K562 (cell line): Measurements from ENCODE around the gene FNDC11. TPM values are rescaled to one million over a fixed set of nuclear protein-coding genes. Genes with fewer than 3 reads are reported as not detected.
A peak's percentile ranks its signal among the peaks of the same experiment; 100 is the strongest.

Source experiments
- ATAC-seq: fragments of 200-7000 bp; cut with Tn5 transposase; 3 replicates; pipeline ENCODE4 v1.9.1; 2020; ENCODE audit warnings: moderate library complexity
- BruUV-seq: library from RNA; stranded (reverse); fragments of 400-500 nt; replicated peaks from 2 replicates; lab custom pipeline; 2021; lab: Mats Ljungman, UMichigan
- CTCF ChIA-PET: fragments of 300-600 bp; formaldehyde crosslinking; extraction: SDS; loops from one replicate; lab custom pipeline; 2021; ENCODE audit warnings: low intra/inter-chr PET ratio; lab: Yijun Ruan, JAX
- POLR2A ChIA-PET: fragments of 300-600, 350-650 bp; sonication (Branson Sonifier 250); formaldehyde crosslinking; extraction: SDS; loops from one replicate; lab custom pipeline; 2021; ENCODE audit warnings: antibody characterized with exemption, inconsistent platforms; lab: Yijun Ruan, JAX
- DNase-seq, 4 experiments: peaks; one replicate each; pipeline versions ENCODE4 v3.0.0 to v3.0.0-alpha.2; 2011 to 2018; ENCODE audit warnings: low spot score in 3 of 4, mixed read lengths in 3 of 4; ENCODE audit errors: extremely low read depth in 1 of 4
- FAIRE-seq: peaks from 2 replicates; lab custom pipeline; 2011; peaks lifted over from hg19 to GRCh38; lab: Jason Lieb, UNC
- H2AFZ ChIP-seq: 2 replicates; pipeline ENCODE4 v1.6.0; 2011; ENCODE audit warnings: low read depth, low read length, control low read depth, inconsistent platforms
- H3K27ac ChIP-seq: fragments of 200-600 bp; 3 replicates; pipeline ENCODE4 v1.8.0; 2011; ENCODE audit warnings: low read depth, mild to moderate bottlenecking, control low read depth, inconsistent platforms, low read length, moderate library complexity, mixed read lengths; ENCODE audit errors: extremely low read depth
- H3K27me3 ChIP-seq, 2 experiments: fragments of 300-600 bp in 1 of 2; 2 replicates in 1 of 2; 3 replicates in 1 of 2; pipeline versions ENCODE4 v1.6.0 to v1.8.0; 2011; ENCODE audit warnings: inconsistent platforms in 2 of 2, low read length in 2 of 2, mild to moderate bottlenecking in 1 of 2, mixed read lengths in 1 of 2, moderate library complexity in 1 of 2; ENCODE audit not compliant: control insufficient read depth in 2 of 2, insufficient read depth in 2 of 2
- H3K36me3 ChIP-seq: fragments of 300-600 bp; 3 replicates; pipeline ENCODE4 v1.8.0; 2011; ENCODE audit warnings: mild to moderate bottlenecking, low read length, inconsistent platforms; ENCODE audit not compliant: control insufficient read depth, insufficient read depth
- H3K4me1 ChIP-seq, 2 experiments: fragments of 200-600 bp in 1 of 2; replicated peaks in 1 of 2; 2 replicates in 1 of 2; 3 replicates in 1 of 2; pipeline versions ENCODE4 v1.5.1 to v1.8.0; 2011; ENCODE audit warnings: inconsistent platforms in 2 of 2, low read length in 2 of 2, mild to moderate bottlenecking in 1 of 2, mixed read lengths in 1 of 2, moderate library complexity in 1 of 2; ENCODE audit not compliant: control insufficient read depth in 2 of 2, insufficient read depth in 2 of 2
- H3K4me2 ChIP-seq: 2 replicates; pipeline ENCODE4 v1.6.1; 2011; ENCODE audit warnings: low read length, control low read depth, inconsistent platforms, mixed read lengths; ENCODE audit not compliant: insufficient read depth
- H3K4me3 ChIP-seq: fragments of 200-600 bp; sonication (generic), shearing (Covaris generic); 2 replicates; pipeline ENCODE4 v1.5.1; 2016; ENCODE audit warnings: control low read depth, inconsistent platforms
- H3K79me2 ChIP-seq: fragments of 200-600 bp; 3 replicates; pipeline ENCODE4 v1.8.0; 2011; ENCODE audit warnings: low read length, inconsistent platforms; ENCODE audit not compliant: control insufficient read depth, insufficient read depth
- H3K9ac ChIP-seq, 2 experiments: 2 replicates each; pipeline versions ENCODE4 v1.6.0 to v1.6.1; 2011; ENCODE audit warnings: low read depth in 2 of 2, low read length in 2 of 2, control low read depth in 1 of 2, inconsistent platforms in 1 of 2, mild to moderate bottlenecking in 1 of 2, mixed read lengths in 1 of 2; ENCODE audit not compliant: insufficient read depth in 1 of 2
- H3K9me1 ChIP-seq: one replicate; pipeline ENCODE4 v1.6.0; 2011; ENCODE audit warnings: inconsistent platforms, mild to moderate bottlenecking, low read length, moderate library complexity; ENCODE audit not compliant: control insufficient read depth, insufficient read depth
- H3K9me3 ChIP-seq: replicated peaks from 2 replicates; pipeline ENCODE4 v1.5.1; 2011; ENCODE audit warnings: low read depth, low read length, inconsistent platforms; ENCODE audit not compliant: control insufficient read depth, insufficient read depth
- H4K20me1 ChIP-seq: replicated peaks from 2 replicates; pipeline ENCODE4 v1.6.1; 2011; ENCODE audit warnings: low read length, inconsistent platforms, mixed read lengths; ENCODE audit not compliant: control insufficient read depth, insufficient read depth
- LARP7 ChIP-seq: fragments of 450-650 bp; IDR thresholded peaks from 2 replicates; pipeline ENCODE4 v1.6.1; 2016
- POLR2G ChIP-seq: fragments of 200-400 bp; formaldehyde crosslinking; IDR thresholded peaks from 2 replicates; pipeline ENCODE4 v1.6.1; 2017; ENCODE audit warnings: low read depth, mild to moderate bottlenecking, antibody characterized with exemption, low read length, moderate library complexity
- POLR2H ChIP-seq: IDR thresholded peaks from 2 replicates; pipeline ENCODE4 v1.6.1; 2016; ENCODE audit warnings: missing genetic modification characterization, low read depth, mild to moderate bottlenecking, control low read depth, missing compliant biosample characterization, moderate library complexity
- SMARCA4 ChIP-seq: fragments of 450-650 bp; IDR thresholded peaks from 2 replicates; pipeline ENCODE4 v1.6.1; 2016
- ZNF175 ChIP-seq: fragments of 200-800 bp; sonication (Bioruptor generic); IDR thresholded peaks from 2 replicates; pipeline ENCODE4 v1.6.1; 2016; ENCODE audit warnings: low read depth, mild to moderate bottlenecking, missing genetic modification characterization, missing compliant biosample characterization
- WGBS: fragments of 100-300 bp; shearing (Covaris generic); methylation state at CpG from one replicate; pipeline ENCODE4 v1.1.6; 2016; ENCODE audit warnings: low coverage, mixed read lengths; ENCODE audit not compliant: insufficient coverage; ENCODE audit errors: missing lambda C conversion rate; 5-methylcytosine and 5-hydroxymethylcytosine counted together
- in situ Hi-C: fragments of 300-500 bp; cut with MboI; formaldehyde crosslinking; loops from 4 replicates; pipeline ENCODE4 v1.15.0; 2018; ENCODE audit warnings: inconsistent platforms, mixed read lengths
- intact Hi-C: fragments of 100-400 bp; cut with micrococcal nuclease; formaldehyde crosslinking; loops from 2 replicates; pipeline ENCODE4 v1.14.2; 2022
- polyA plus RNA-seq, 8 experiments: library from polyadenylated mRNA; depleted of rRNA in 4 of 8; stranded (reverse) in 5 of 8; unstranded in 3 of 8; fragments of >200 nt; fragmentation: Nextera tagmentation in 2 of 8; fragmentation: Illumina TruSeq in 1 of 8; extraction: Ambion mirVana in 2 of 8; extraction: Trizol in 1 of 8; gene quantifications; 2 replicates each; pipeline versions ENCODE4 v1.2.1 to v1.2.3, GENCODE V29; 2011 to 2014; ENCODE audit warnings: inconsistent platforms in 1 of 8, missing spikeins in 1 of 8
- total RNA-seq, 7 experiments: library from RNA; depleted of rRNA in 6 of 7; stranded (reverse); fragments of >200 nt in 6 of 7; fragmentation: Illumina TruSeq in 2 of 7; extraction: Trizol in 2 of 7; gene quantifications; 2 replicates each; pipeline versions ENCODE4 v1.2.1 to v1.2.3, GENCODE V29; 2011 to 2021; ENCODE audit warnings: low replicate concordance in 1 of 7
- TF ChIP-seq, protein P1 (sequence below): sonication (generic); formaldehyde crosslinking; IDR thresholded peaks from 2 replicates; pipeline ENCODE4 v1.8.0; 2022; ENCODE audit warnings: missing genetic modification reagents, mild to moderate bottlenecking, moderate library complexity, borderline replicate concordance
- TF ChIP-seq, protein P2 (sequence below): fragments of 250-450 bp; sonication (Bioruptor Pico); IDR thresholded peaks from 2 replicates; pipeline ENCODE4 v1.4.0; 2020

FNDC11 gene
- total and polyA plus RNA-seq, 9 of the 15 experiments (the other 6 are each of a cell fraction or from before 2014, with no cell fraction given) = 0.08 to 2.3 (median 0.64) TPM; not detected in 2

DNA sequence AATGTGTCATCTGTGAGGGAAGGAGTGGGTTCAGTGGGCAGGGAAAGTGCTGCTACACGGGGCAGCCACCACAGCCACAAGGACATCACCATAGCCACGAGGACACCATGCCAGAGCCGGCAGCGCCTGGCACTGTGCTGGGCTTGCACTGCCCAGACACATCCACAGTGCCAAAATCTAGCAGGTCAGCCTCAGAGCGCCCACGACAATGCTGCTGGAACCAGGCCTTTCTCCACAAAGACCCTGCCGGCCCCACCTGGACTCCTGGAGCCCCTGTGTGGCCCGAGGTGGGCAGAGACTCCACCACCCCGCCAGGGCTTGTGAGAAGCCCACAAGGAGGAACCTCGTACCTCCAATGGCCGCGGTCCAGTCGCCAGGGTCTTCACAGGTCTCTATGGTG lies 38.7 kb downstream of the FNDC11 start:
- peak overlapping the region in 1 of 2 experiments; percentile 48; a peak in 1 of 4 replicates for H3K9ac ChIP-seq
- peaks cover 49% of the 10 kb centered on the region; the same call in 2 of the 3 replicates for H3K36me3 ChIP-seq
- ChIA-PET CTCF (interaction anchor here (0.6 kb wide), 1 partner anchor 9 kb away, joined by 3 read pairs; no protein-coding TSS in a partner anchor), POLR2A (interaction anchor here (0.9 kb wide), 1 partner anchor 53 kb away, joined by 7 read pairs; no protein-coding TSS in a partner anchor)
- TF ChIP-seq SMARCA4 = no peak
- no peak for ATAC-seq
- no peaks in the 10 kb centered on the region for H3K9me3 ChIP-seq
- H3K9me1 ChIP-seq = peaks cover 7% of the 10 kb centered on the region
- H3K4me1 ChIP-seq = peaks cover 0 to 25% of the 10 kb centered on the region in 2 experiments; a peak in 2 of 5 replicates
- in situ Hi-C loops (no loop called here), intact Hi-C loops (no loop called here)
- no peak overlapping the region for H3K4me3 ChIP-seq
- H3K4me2 ChIP-seq = no peak overlapping the region
- WGBS = 79% methylated on average over 13 of the region's 13 CpGs
- no TSS peak for BruUV-seq
- no peaks in the 10 kb centered on the region for H3K27me3 ChIP-seq
- no peak overlapping the region for H2AFZ ChIP-seq
- no peaks in the 10 kb centered on the region for H4K20me1 ChIP-seq
- no peaks in the 10 kb centered on the region for H3K79me2 ChIP-seq
- H3K27ac ChIP-seq = no peak overlapping the region
- no peak for FAIRE-seq
- DNase-seq = no peak

DNA sequence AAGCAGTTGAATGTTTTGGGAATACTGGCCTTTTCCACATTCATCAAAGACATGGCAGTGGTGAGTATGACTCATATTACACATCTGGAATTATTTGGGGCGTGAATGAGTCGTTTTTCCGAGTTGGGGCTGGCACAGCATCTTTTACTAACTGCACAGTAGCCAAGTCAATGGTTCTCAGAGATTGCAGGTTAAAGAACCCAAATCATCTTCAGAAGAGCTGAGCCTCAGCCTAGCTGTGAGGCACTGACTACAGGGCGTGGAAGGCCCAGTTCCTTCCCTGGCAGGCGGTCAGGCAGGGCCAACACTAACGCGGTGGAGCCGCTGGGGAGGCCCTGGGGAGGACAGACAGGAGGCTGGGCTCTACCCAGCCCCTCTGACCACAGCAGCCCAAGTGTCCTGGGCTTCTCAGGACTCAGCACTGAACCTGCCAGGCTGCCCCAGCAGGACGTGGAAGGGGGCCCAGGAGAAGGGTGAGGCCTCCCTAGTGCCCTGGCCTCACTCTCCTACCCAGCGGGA lies 40.1 kb downstream of the FNDC11 start:
- ChIA-PET CTCF (no interaction called here), POLR2A (no interaction called here)
- Histone ChIP-seq H3K9ac (peak overlapping the region in 1 of 2 experiments; percentile 64; a peak in 1 of 4 replicates), H3K4me1 (peaks cover 0 to 16% of the 10 kb centered on the region in 2 experiments; a peak in 2 of 5 replicates), H4K20me1 (no peaks in the 10 kb centered on the region), H3K27me3 (no peaks in the 10 kb centered on the region), H3K79me2 (no peaks in the 10 kb centered on the region), H2AFZ (no peak overlapping the region), H3K4me3 (no peak overlapping the region), H3K9me3 (no peaks in the 10 kb centered on the region), H3K4me2 (no peak overlapping the region), H3K36me3 (peaks cover 56% of the 10 kb centered on the region; the same call in 2 of the 3 replicates), H3K9me1 (peaks cover 9% of the 10 kb centered on the region), H3K27ac (no peak overlapping the region)
- in situ Hi-C loops = no loop called here
- TF ChIP-seq, protein P1, sequence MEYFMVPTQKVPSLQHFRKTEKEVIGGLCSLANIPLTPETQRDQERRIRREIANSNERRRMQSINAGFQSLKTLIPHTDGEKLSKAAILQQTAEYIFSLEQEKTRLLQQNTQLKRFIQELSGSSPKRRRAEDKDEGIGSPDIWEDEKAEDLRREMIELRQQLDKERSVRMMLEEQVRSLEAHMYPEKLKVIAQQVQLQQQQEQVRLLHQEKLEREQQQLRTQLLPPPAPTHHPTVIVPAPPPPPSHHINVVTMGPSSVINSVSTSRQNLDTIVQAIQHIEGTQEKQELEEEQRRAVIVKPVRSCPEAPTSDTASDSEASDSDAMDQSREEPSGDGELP (CRISPR knock-in tag) = no peak
- no peak for TF ChIP-seq LARP7
- 0 out of 2 replicates have a peak, but pooled peaks have one; percentile 26 for TF ChIP-seq POLR2G
- no peak for TF ChIP-seq POLR2H
- TF ChIP-seq, protein P2, sequence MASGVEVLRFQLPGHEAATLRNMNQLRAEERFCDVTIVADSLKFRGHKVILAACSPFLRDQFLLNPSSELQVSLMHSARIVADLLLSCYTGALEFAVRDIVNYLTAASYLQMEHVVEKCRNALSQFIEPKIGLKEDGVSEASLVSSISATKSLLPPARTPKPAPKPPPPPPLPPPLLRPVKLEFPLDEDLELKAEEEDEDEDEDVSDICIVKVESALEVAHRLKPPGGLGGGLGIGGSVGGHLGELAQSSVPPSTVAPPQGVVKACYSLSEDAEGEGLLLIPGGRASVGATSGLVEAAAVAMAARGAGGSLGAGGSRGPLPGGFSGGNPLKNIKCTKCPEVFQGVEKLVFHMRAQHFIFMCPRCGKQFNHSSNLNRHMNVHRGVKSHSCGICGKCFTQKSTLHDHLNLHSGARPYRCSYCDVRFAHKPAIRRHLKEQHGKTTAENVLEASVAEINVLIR (CRISPR knock-in tag) = no peak
- TF ChIP-seq ZNF175 (CRISPR knock-in tag) = no peak
- no peak for ATAC-seq
- WGBS = 75% methylated on average over 9 of the region's 10 CpGs
- no peak for FAIRE-seq
- BruUV-seq = no TSS peak
- DNase-seq = no peak
- intact Hi-C loops = no loop called here
